Neuronal stem cell (in vitro differentiated cells): ENCODE data around the gene YWHAQ.

Experiments
- DNase-seq: peaks from one replicate; pipeline ENCODE4 v3.0.0-alpha.2; 2013; ENCODE audit warnings: low spot score
- H2AFZ ChIP-seq: one replicate; pipeline ENCODE4 v1.6.1; 2013; ENCODE audit warnings: mild to moderate bottlenecking, low read length, inconsistent platforms
- H2AK5ac ChIP-seq: 2 replicates; pipeline ENCODE4 v1.6.1; 2013; ENCODE audit warnings: low read depth, mild to moderate bottlenecking, inconsistent platforms, low read length, moderate library complexity, mixed read lengths
- H2BK120ac ChIP-seq: 2 replicates; pipeline ENCODE4 v1.6.1; 2013; ENCODE audit warnings: low read depth, mild to moderate bottlenecking, inconsistent platforms, low read length, moderate library complexity, mixed read lengths
- H2BK12ac ChIP-seq: one replicate; pipeline ENCODE4 v1.6.1; 2013; ENCODE audit warnings: low read length, inconsistent platforms
- H2BK15ac ChIP-seq: 2 replicates; pipeline ENCODE4 v1.6.1; 2013; ENCODE audit warnings: mild to moderate bottlenecking, low read length, inconsistent platforms, mixed read lengths
- H2BK5ac ChIP-seq: one replicate; pipeline ENCODE4 v1.6.1; 2013; ENCODE audit warnings: inconsistent platforms, mild to moderate bottlenecking, low read length, moderate library complexity
- H3K14ac ChIP-seq: one replicate; pipeline ENCODE4 v1.6.1; 2013; ENCODE audit warnings: low read length, inconsistent platforms
- H3K18ac ChIP-seq: 2 replicates; pipeline ENCODE4 v1.6.1; 2013; ENCODE audit warnings: low read length, inconsistent platforms
- H3K23ac ChIP-seq: 2 replicates; pipeline ENCODE4 v1.6.1; 2013; ENCODE audit warnings: low read depth, mild to moderate bottlenecking, mixed read lengths, low read length, inconsistent platforms; ENCODE audit not compliant: poor library complexity
- H3K27ac ChIP-seq: replicated peaks from 3 replicates; pipeline ENCODE4 v1.5.1; 2013; ENCODE audit warnings: low read length, inconsistent platforms
- H3K27me3 ChIP-seq, 3 experiments: 2 replicates each; pipeline ENCODE4 v1.6.1; 2013; ENCODE audit warnings: low read length in 3 of 3, mild to moderate bottlenecking in 2 of 3, inconsistent platforms in 1 of 3, low read depth in 1 of 3, mixed read lengths in 1 of 3, moderate library complexity in 1 of 3; ENCODE audit not compliant: control insufficient read depth in 3 of 3, insufficient read depth in 3 of 3
- H3K36me3 ChIP-seq, 2 donors: replicated peaks in 1 of 2; 2 replicates each; pipeline ENCODE4 v1.6.1; 2013; ENCODE audit warnings: low read length in 2 of 2; ENCODE audit not compliant: control insufficient read depth in 2 of 2, insufficient read depth in 2 of 2
- H3K4ac ChIP-seq: 2 replicates; pipeline ENCODE4 v1.6.1; 2013; ENCODE audit warnings: inconsistent platforms, mild to moderate bottlenecking, low read length, moderate library complexity
- H3K4me1 ChIP-seq, 2 donors: 1 replicate in 1 of 2; 2 replicates in 1 of 2; pipeline ENCODE4 v1.6.1; 2013; ENCODE audit warnings: low read length in 2 of 2, low read depth in 1 of 2; ENCODE audit not compliant: control insufficient read depth in 2 of 2, insufficient read depth in 1 of 2
- H3K4me2 ChIP-seq: one replicate; pipeline ENCODE4 v1.6.1; 2013; ENCODE audit warnings: mild to moderate bottlenecking, low read length, inconsistent platforms; ENCODE audit not compliant: insufficient read depth, poor library complexity, severe bottlenecking
- H3K4me3 ChIP-seq, 2 donors: 2 replicates each; pipeline ENCODE4 v1.5.1; 2013; ENCODE audit warnings: low read length in 2 of 2, mild to moderate bottlenecking in 2 of 2, inconsistent platforms in 1 of 2, moderate library complexity in 1 of 2
- H3K79me1 ChIP-seq: one replicate; pipeline ENCODE4 v1.6.1; 2013; ENCODE audit warnings: low read depth, mild to moderate bottlenecking, inconsistent platforms, low read length, moderate library complexity
- H3K9ac ChIP-seq: one replicate; pipeline ENCODE4 v1.6.1; 2013; ENCODE audit warnings: mild to moderate bottlenecking, low read depth, low read length, inconsistent platforms; ENCODE audit not compliant: poor library complexity
- H3K9me3 ChIP-seq, 2 donors: replicated peaks in 1 of 2; 2 replicates each; pipeline versions ENCODE3 to v1.6.1; 2013; ENCODE audit warnings: low read length in 2 of 2, mild to moderate bottlenecking in 2 of 2, inconsistent platforms in 1 of 2, low read depth in 1 of 2, mixed read lengths in 1 of 2, moderate library complexity in 1 of 2; ENCODE audit not compliant: control insufficient read depth in 2 of 2, insufficient read depth in 1 of 2
- H4K8ac ChIP-seq: one replicate; pipeline ENCODE4 v1.6.1; 2013; ENCODE audit warnings: low read depth, mild to moderate bottlenecking, inconsistent platforms, low read length, moderate library complexity
- H4K91ac ChIP-seq: one replicate; pipeline ENCODE4 v1.6.1; 2013; ENCODE audit warnings: low read length, low read depth, mild to moderate bottlenecking, inconsistent platforms; ENCODE audit not compliant: poor library complexity
- WGBS, 2 donors: extraction: QIAGEN DNeasy Blood & Tissue Kit; methylation state at CpG; one replicate each; pipeline ENCODE4 v1.1.7; 2013; ENCODE audit warnings: missing lambda C conversion rate in 2 of 2, mixed read lengths in 1 of 2; ENCODE audit not compliant: insufficient read length in 2 of 2, insufficient replicate concordance in 1 of 2; ENCODE audit errors: extremely low coverage in 2 of 2; 5-methylcytosine and 5-hydroxymethylcytosine counted together

The YWHAQ gene

GRCh38 chr2:9634133-9634532 lies 3.3 kb upstream of the YWHAQ start:
- no peak overlapping the region for H4K8ac ChIP-seq

GRCh38 chr2:9631878-9632700 lies 1.3 kb upstream of the YWHAQ start:
- Histone ChIP-seq H4K91ac (no peak overlapping the region), H3K9me3 (no peaks in the 10 kb centered on the region), H3K4me3 (peak overlapping the region in 1 of 2 donors; percentile 99), H2BK12ac (no peak overlapping the region), H2BK15ac (peak overlapping the region; percentile 18), H3K79me1 (no peaks in the 10 kb centered on the region), H3K4me1 (peaks cover 14 to 30% of the 10 kb centered on the region in 2 donors), H3K18ac (no peak overlapping the region), H3K4me2 (no peak overlapping the region), H3K27ac (no peak overlapping the region), H3K9ac (no peak overlapping the region), H4K8ac (no peak overlapping the region), H3K36me3 (peaks cover 3 to 31% of the 10 kb centered on the region in 2 donors), H3K27me3 (no peaks in the 10 kb centered on the region), H2AFZ (peak overlapping the region; percentile 90), H3K23ac (no peak overlapping the region), H2BK5ac (no peak overlapping the region), H3K4ac (no peak overlapping the region), H3K14ac (no peak overlapping the region), H2BK120ac (no peak overlapping the region), H2AK5ac (no peak overlapping the region)
- no CpG with 5 or more reads among the region's 13 CpGs for WGBS, 2 donors
- no peak for DNase-seq

More at GRCh38 chr2:9634133-9634532, 3.3 kb upstream of the YWHAQ start:
- H4K91ac ChIP-seq = no peak overlapping the region
- no peaks in the 10 kb centered on the region for H3K27me3 ChIP-seq
- H3K79me1 ChIP-seq = no peaks in the 10 kb centered on the region
- no peak overlapping the region for H3K4me2 ChIP-seq
- no peak overlapping the region for H2BK120ac ChIP-seq
- H2AK5ac ChIP-seq = no peak overlapping the region
- no peak overlapping the region for H2AFZ ChIP-seq
- no CpG with 5 or more reads among the region's 3 CpGs for WGBS, 2 donors
- H3K14ac ChIP-seq = no peak overlapping the region
- no peak overlapping the region for H2BK12ac ChIP-seq
- H3K36me3 ChIP-seq = peaks cover 1 to 10% of the 10 kb centered on the region in 2 donors
- H2BK15ac ChIP-seq = no peak overlapping the region
- no peaks in the 10 kb centered on the region for H3K9me3 ChIP-seq
- H2BK5ac ChIP-seq = no peak overlapping the region
- H3K18ac ChIP-seq = no peak overlapping the region
- no peak overlapping the region for H3K4ac ChIP-seq
- H3K4me3 ChIP-seq = no peak overlapping the region
- H3K27ac ChIP-seq = no peak overlapping the region
- peaks cover 21 to 33% of the 10 kb centered on the region in 2 donors for H3K4me1 ChIP-seq
- DNase-seq = no peak
- no peak overlapping the region for H3K23ac ChIP-seq
- H3K9ac ChIP-seq = no peak overlapping the region

- H3K9ac ChIP-seq = no peak overlapping the region
Observed at GRCh38 chr2:9631553-9631819, 689 bp upstream of the YWHAQ start.

GRCh38 chr2:9630117-9630735 lies 571 bp downstream of the YWHAQ start:
- H3K23ac ChIP-seq = peak overlapping the region; percentile 98
- peak overlapping the region; percentile 100 for H3K27ac ChIP-seq
- H3K4me2 ChIP-seq = peak overlapping the region; percentile 75
- no peak overlapping the region for H4K8ac ChIP-seq
- peak overlapping the region; percentile 73 for H2BK120ac ChIP-seq
- H4K91ac ChIP-seq = no peak overlapping the region
- peaks cover 14 to 35% of the 10 kb centered on the region in 2 donors for H3K4me1 ChIP-seq
- no peaks in the 10 kb centered on the region for H3K9me3 ChIP-seq
- H3K14ac ChIP-seq = peak overlapping the region; percentile 99
- peaks cover 3 to 49% of the 10 kb centered on the region in 2 donors for H3K36me3 ChIP-seq
- H2BK12ac ChIP-seq = no peak overlapping the region
- peak overlapping the region; percentile 62 for H2BK15ac ChIP-seq
- peak overlapping the region; percentile 99 to 100 for H3K4me3 ChIP-seq
- H2BK5ac ChIP-seq = peak overlapping the region; percentile 94
- no CpG with 5 or more reads among the region's 67 CpGs for WGBS, 2 donors
- peak overlapping the region; percentile 87 for H2AFZ ChIP-seq
- peak overlapping the region; percentile 99 for H3K18ac ChIP-seq
- H3K79me1 ChIP-seq = no peaks in the 10 kb centered on the region
- no peak overlapping the region for H3K4ac ChIP-seq
- peak overlapping the region; percentile 59 for H2AK5ac ChIP-seq
- DNase-seq = peak; percentile 89
- no peaks in the 10 kb centered on the region for H3K27me3 ChIP-seq
- peak overlapping the region; percentile 100 for H3K9ac ChIP-seq

More at GRCh38 chr2:9631553-9631819, 689 bp upstream of the YWHAQ start:
- H3K23ac ChIP-seq = no peak overlapping the region
- H4K8ac ChIP-seq = no peak overlapping the region
- H2BK5ac ChIP-seq = no peak overlapping the region
- H3K14ac ChIP-seq = no peak overlapping the region
- no peak overlapping the region for H3K4ac ChIP-seq
- no peaks in the 10 kb centered on the region for H3K9me3 ChIP-seq
- peaks cover 3 to 37% of the 10 kb centered on the region in 2 donors for H3K36me3 ChIP-seq
- peak overlapping the region; percentile 79 to 99 for H3K4me3 ChIP-seq
- H3K27ac ChIP-seq = no peak overlapping the region
- peak overlapping the region; percentile 90 for H2AFZ ChIP-seq
- H3K27me3 ChIP-seq = no peaks in the 10 kb centered on the region
- H4K91ac ChIP-seq = no peak overlapping the region
- DNase-seq = no peak
- WGBS, 2 donors = no CpG with 5 or more reads among the region's 4 CpGs
- H2BK12ac ChIP-seq = no peak overlapping the region
- no peak overlapping the region for H3K18ac ChIP-seq
- H3K79me1 ChIP-seq = no peaks in the 10 kb centered on the region
- peaks cover 14 to 35% of the 10 kb centered on the region in 2 donors for H3K4me1 ChIP-seq
- no peak overlapping the region for H2BK15ac ChIP-seq
- H2AK5ac ChIP-seq = no peak overlapping the region
- H3K4me2 ChIP-seq = peak overlapping the region; percentile 90
- H2BK120ac ChIP-seq = no peak overlapping the region
